T47D (cell line): ENCODE measurements around the gene HOMER2.
A peak's percentile ranks its signal among the peaks of the same experiment; 100 is the strongest.
"Not testable (repeated sequence)": the region's sequence is repeated elsewhere in the genome, so short reads cannot be mapped to it uniquely, and the experiment has no call there.

Source experiments
- DNase-seq, 2 experiments: peaks; one replicate each; pipeline versions ENCODE4 v3.0.0 to v3.0.0-alpha.2; 2011 to 2012; ENCODE audit warnings: low read depth in 1 of 2, low spot score in 1 of 2
- JUND ChIP-seq: IDR thresholded peaks from 2 replicates; pipeline ENCODE4 v1.6.1; 2012; ENCODE audit warnings: low read depth
- in situ Hi-C: cut with HindIII; loops from 2 replicates; pipeline ENCODE4 v1.10.0; 2016; ENCODE audit warnings: low sequenced_read_pairs, low pct_unique_long_range_greater_than_20kb

HOMER2 gene

GRCh38 chr15:82952158-82953081 is at the start of gene HOMER2:
Gene HOMER2, minus strand, starts transcription at chr15:82952720. Its CDS starts 185 bp downstream, at chr15:82952535.
- no peak for TF ChIP-seq JUND
- peak; percentile 43 to 68 for DNase-seq
- in situ Hi-C loops = no loop called here

DNA sequence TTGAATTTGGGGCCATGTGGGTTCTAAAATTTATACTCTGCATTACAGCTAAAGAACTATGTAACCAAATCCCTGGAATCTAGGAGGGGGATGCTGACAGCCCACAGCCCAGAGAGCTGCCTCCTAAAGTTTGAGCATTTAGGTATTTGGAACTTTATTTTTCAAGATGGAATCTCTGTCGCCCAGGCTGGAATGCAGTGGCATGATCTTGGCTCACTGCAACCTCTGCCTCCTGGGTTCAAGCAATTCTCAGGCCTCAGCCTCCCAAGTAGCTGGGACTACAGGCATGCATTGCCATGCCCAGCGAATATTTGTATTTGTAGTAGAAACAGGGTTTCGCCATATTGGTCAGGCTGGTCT is 48.1 kb upstream of the HOMER2 start:
- DNase-seq, in situ Hi-C loops: not testable (repeated sequence)

GRCh38 chr15:82999905-83000671 is 47.6 kb upstream of the HOMER2 start:
- DNase-seq = peak; percentile 53 to 80
- in situ Hi-C loops = no loop called here
- no peak for TF ChIP-seq JUND

DNA sequence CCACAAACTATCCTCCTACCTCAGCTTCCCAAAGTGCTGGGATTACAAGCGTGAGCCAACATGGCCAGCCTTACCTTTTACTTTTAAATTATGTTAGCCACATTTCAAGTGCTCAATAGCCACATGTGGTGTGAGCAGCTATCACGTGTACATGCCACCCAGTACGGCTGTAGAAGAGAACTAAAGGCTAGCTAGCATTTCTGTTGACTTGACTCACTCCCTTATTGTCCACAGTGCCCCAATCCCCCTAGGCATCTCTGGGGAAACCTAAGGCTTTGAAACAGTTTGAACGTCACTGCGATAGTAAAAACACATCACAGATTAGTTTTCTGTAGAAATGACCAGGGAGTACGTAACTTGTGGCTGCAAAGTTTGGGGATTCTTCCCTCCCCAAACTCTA is 46.9 kb upstream of the HOMER2 start:
- no peak for TF ChIP-seq JUND
- in situ Hi-C loops = no loop called here
- no peak for DNase-seq

DNA sequence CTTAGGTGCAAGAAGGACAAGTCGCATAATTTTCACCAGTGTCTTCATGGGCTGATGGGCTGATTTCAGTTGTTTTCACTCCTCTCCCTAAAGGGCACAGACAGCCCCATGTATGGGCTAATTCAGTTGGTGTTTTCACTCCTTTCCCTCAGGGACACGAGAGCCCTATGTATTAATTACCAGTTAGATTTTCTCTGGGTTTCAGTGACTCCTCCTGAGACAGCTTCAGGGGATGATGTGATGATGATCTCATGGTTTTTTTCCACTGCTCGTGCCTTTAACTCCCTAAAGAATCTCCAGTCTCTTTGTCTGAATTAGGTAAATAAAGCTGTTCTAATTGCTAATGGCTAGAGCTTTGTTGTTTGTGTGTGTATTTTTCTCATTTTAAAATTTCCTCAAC is 43.4 kb upstream of the HOMER2 start:
- TF ChIP-seq JUND = no peak
- no peak for DNase-seq
- in situ Hi-C loops = no loop called here

GRCh38 chr15:82995076-82995475 is 42.6 kb upstream of the HOMER2 start:
- in situ Hi-C loops = no loop called here
- DNase-seq = no peak
- no peak for TF ChIP-seq JUND

- no peak for DNase-seq
- in situ Hi-C loops = no loop called here
- TF ChIP-seq JUND = no peak
These were observed 40.6 kb upstream of the HOMER2 start for GRCh38 chr15:82993144-82993543.

GRCh38 chr15:82992436-82992998 is 40.0 kb upstream of the HOMER2 start:
- in situ Hi-C loops = no loop called here
- DNase-seq = no peak
- no peak for TF ChIP-seq JUND

- TF ChIP-seq JUND = no peak
- DNase-seq = no peak
- in situ Hi-C loops = no loop called here
These were observed 33.9 kb upstream of the HOMER2 start for GRCh38 chr15:82986442-82986780.

GRCh38 chr15:82985688-82986441 is 33.3 kb upstream of the HOMER2 start, which contains the start of gene RAMAC:
Gene RAMAC, plus strand, starts transcription at chr15:82986210. Its CDS starts 2,809 bp downstream, at chr15:82989019.
- DNase-seq = peak; percentile 82 to 96
- in situ Hi-C loops = no loop called here
- no peak for TF ChIP-seq JUND

DNA sequence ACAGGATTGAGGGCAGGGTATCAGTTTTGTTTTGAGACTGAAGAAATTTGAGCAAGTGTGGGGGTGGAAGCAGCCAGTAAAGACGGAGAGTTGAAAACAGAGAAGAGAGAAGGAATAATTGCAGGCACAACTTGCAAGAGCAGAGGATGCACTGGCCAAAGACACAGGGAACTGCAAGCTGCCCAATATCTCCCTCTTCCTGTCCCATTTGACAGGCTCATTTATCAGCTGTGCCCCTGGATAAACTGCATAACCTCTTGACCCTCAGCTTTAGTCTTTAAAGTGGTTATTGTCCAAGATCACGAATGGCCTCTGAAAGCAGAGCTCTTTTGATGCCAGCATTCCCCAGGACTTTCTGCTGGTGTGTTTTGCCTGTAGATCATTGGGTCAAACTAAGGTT is 28.5 kb upstream of the HOMER2 start:
- TF ChIP-seq JUND = no peak
- DNase-seq = no peak
- in situ Hi-C loops = no loop called here

- TF ChIP-seq JUND = no peak
- no peak for DNase-seq
- in situ Hi-C loops = no loop called here
These were observed 27.2 kb upstream of the HOMER2 start for GRCh38 chr15:82979726-82980125.
